HEK293 (cell line): ENCODE results near the gene S100PBP.

Experiments
- BCL6B ChIP-seq: fragments of 450-650 bp; formaldehyde crosslinking; IDR thresholded peaks from 2 replicates; pipeline ENCODE4 v1.5.1; 2017; ENCODE audit warnings: missing biosample characterization, missing genetic modification characterization
- EGR2 ChIP-seq: fragments of 450-650 bp; formaldehyde crosslinking; IDR thresholded peaks from 2 replicates; pipeline ENCODE4 v1.5.1; 2016; ENCODE audit warnings: low read depth, missing biosample characterization, missing genetic modification characterization
- GLI2 ChIP-seq: fragments of 450-650 bp; formaldehyde crosslinking; IDR thresholded peaks from 2 replicates; pipeline ENCODE4; 2017; ENCODE audit warnings: missing biosample characterization, missing genetic modification characterization, low read depth, borderline replicate concordance
- GLIS2 ChIP-seq: fragments of 450-650 bp; formaldehyde crosslinking; IDR thresholded peaks from 2 replicates; pipeline ENCODE4 v1.5.1; 2016; ENCODE audit warnings: missing biosample characterization, missing genetic modification characterization
- KLF16 ChIP-seq: fragments of 450-650 bp; formaldehyde crosslinking; IDR thresholded peaks from 2 replicates; pipeline ENCODE4 v1.5.1; 2017; ENCODE audit warnings: missing biosample characterization, missing genetic modification characterization
- MZF1 ChIP-seq: fragments of 450-650 bp; formaldehyde crosslinking; IDR thresholded peaks from 2 replicates; pipeline ENCODE4 v1.5.1; 2017; ENCODE audit warnings: missing biosample characterization, missing genetic modification characterization, borderline replicate concordance
- PATZ1 ChIP-seq: fragments of 450-650 bp; formaldehyde crosslinking; IDR thresholded peaks from 2 replicates; pipeline ENCODE4 v1.5.1; 2016; ENCODE audit warnings: missing biosample characterization, missing genetic modification characterization
- PBX3 ChIP-seq: sonication (generic); formaldehyde crosslinking; IDR thresholded peaks from 2 replicates; pipeline ENCODE4 v1.8.1; 2022; ENCODE audit warnings: mild to moderate bottlenecking, moderate library complexity, missing genetic modification reagents
- RBAK ChIP-seq: fragments of 450-650 bp; formaldehyde crosslinking; IDR thresholded peaks from 2 replicates; pipeline ENCODE4 v1.5.1; 2016; ENCODE audit warnings: missing biosample characterization, missing genetic modification characterization
- SETDB1 ChIP-seq: IDR thresholded peaks from one replicate; pipeline ENCODE4 v1.6.1; 2017; ENCODE audit warnings: mild to moderate bottlenecking, low read length, moderate library complexity, mixed read lengths; ENCODE audit not compliant: insufficient read length
- TCF7L2 ChIP-seq: IDR thresholded peaks from 2 replicates; pipeline ENCODE4 v1.6.1; 2011; ENCODE audit warnings: low read depth, mild to moderate bottlenecking, inconsistent platforms, low read length, moderate library complexity, borderline replicate concordance
- TRIM28 ChIP-seq: IDR thresholded peaks from 2 replicates; pipeline ENCODE4 v1.6.1; 2011; ENCODE audit warnings: low read length, control low read depth, borderline replicate concordance
- YY1 ChIP-seq: fragments of 450-650 bp; formaldehyde crosslinking; IDR thresholded peaks from 2 replicates; pipeline ENCODE4 v1.5.1; 2018; ENCODE audit warnings: missing biosample characterization, missing genetic modification characterization
- YY2 ChIP-seq: fragments of 450-650 bp; formaldehyde crosslinking; IDR thresholded peaks from 2 replicates; pipeline ENCODE4 v1.5.1; 2016; ENCODE audit warnings: missing biosample characterization, missing genetic modification characterization
- ZBTB1 ChIP-seq: fragments of 450-650 bp; formaldehyde crosslinking; IDR thresholded peaks from 2 replicates; pipeline ENCODE4 v1.5.1; 2016; ENCODE audit warnings: missing biosample characterization, missing genetic modification characterization
- ZFP3 ChIP-seq: fragments of 450-650 bp; formaldehyde crosslinking; IDR thresholded peaks from 2 replicates; pipeline ENCODE4 v1.5.1; 2016; ENCODE audit warnings: low read depth, missing biosample characterization, missing genetic modification characterization
- ZNF112 ChIP-seq: fragments of 450-650 bp; formaldehyde crosslinking; IDR thresholded peaks from 2 replicates; pipeline ENCODE4 v1.5.0; 2017; ENCODE audit warnings: missing biosample characterization, missing genetic modification characterization
- ZNF114 ChIP-seq: fragments of 450-650 bp; formaldehyde crosslinking; IDR thresholded peaks from 2 replicates; pipeline ENCODE4 v1.5.0; 2017; ENCODE audit warnings: missing biosample characterization, missing genetic modification characterization
- ZNF133 ChIP-seq: fragments of 450-650 bp; formaldehyde crosslinking; IDR thresholded peaks from 2 replicates; pipeline ENCODE4 v1.5.1; 2016; ENCODE audit warnings: missing biosample characterization, missing genetic modification characterization
- ZNF16 ChIP-seq: fragments of 450-650 bp; formaldehyde crosslinking; IDR thresholded peaks from 2 replicates; pipeline ENCODE4 v1.5.1; 2016; ENCODE audit warnings: low read depth, missing biosample characterization, missing genetic modification characterization
- ZNF169 ChIP-seq: fragments of 450-650 bp; formaldehyde crosslinking; IDR thresholded peaks from 2 replicates; pipeline ENCODE4 v1.5.1; 2016; ENCODE audit warnings: missing biosample characterization, missing genetic modification characterization
- ZNF223 ChIP-seq: fragments of 450-650 bp; formaldehyde crosslinking; IDR thresholded peaks from 2 replicates; pipeline ENCODE4 v1.5.1; 2016; ENCODE audit warnings: missing biosample characterization, missing genetic modification characterization
- ZNF23 ChIP-seq: fragments of 450-650 bp; formaldehyde crosslinking; IDR thresholded peaks from 2 replicates; pipeline ENCODE4 v1.5.1; 2016; ENCODE audit warnings: missing biosample characterization, missing genetic modification characterization, borderline replicate concordance
- ZNF292 ChIP-seq: fragments of 450-650 bp; formaldehyde crosslinking; IDR thresholded peaks from 2 replicates; pipeline ENCODE4 v1.5.1; 2016; ENCODE audit warnings: low read depth, missing biosample characterization, missing genetic modification characterization, borderline replicate concordance
- ZNF398 ChIP-seq: fragments of 450-650 bp; formaldehyde crosslinking; IDR thresholded peaks from 2 replicates; pipeline ENCODE4 v1.5.1; 2017; ENCODE audit warnings: missing biosample characterization, missing genetic modification characterization
- ZNF530 ChIP-seq: fragments of 450-650 bp; formaldehyde crosslinking; IDR thresholded peaks from 2 replicates; pipeline ENCODE4 v1.5.1; 2016; ENCODE audit warnings: low read depth, missing biosample characterization, missing genetic modification characterization
- ZNF555 ChIP-seq: fragments of 450-650 bp; formaldehyde crosslinking; conservative IDR thresholded peaks from 2 replicates; pipeline ENCODE4 v1.5.1; 2017; ENCODE audit warnings: missing biosample characterization, mild to moderate bottlenecking, missing genetic modification characterization, inconsistent platforms
- ZNF623 ChIP-seq: fragments of 450-650 bp; formaldehyde crosslinking; IDR thresholded peaks from 2 replicates; pipeline ENCODE4 v1.5.1; 2016; ENCODE audit warnings: missing biosample characterization, missing genetic modification characterization
- ZNF670 ChIP-seq: fragments of 450-650 bp; formaldehyde crosslinking; IDR thresholded peaks from 2 replicates; pipeline ENCODE4 v1.5.1; 2016; ENCODE audit warnings: missing biosample characterization, missing genetic modification characterization, low read depth
- ZNF677 ChIP-seq: fragments of 450-650 bp; IDR thresholded peaks from 2 replicates; pipeline ENCODE4 v1.5.0; 2018; ENCODE audit warnings: missing biosample characterization, mild to moderate bottlenecking, missing genetic modification characterization, moderate library complexity
- ZNF692 ChIP-seq: fragments of 450-650 bp; formaldehyde crosslinking; IDR thresholded peaks from 2 replicates; pipeline ENCODE4 v1.5.1; 2016; ENCODE audit warnings: missing biosample characterization, missing genetic modification characterization
- ZNF791 ChIP-seq: fragments of 450-650 bp; formaldehyde crosslinking; IDR thresholded peaks from 2 replicates; pipeline ENCODE4 v1.5.1; 2016; ENCODE audit warnings: missing biosample characterization, missing genetic modification characterization
- ZNF837 ChIP-seq: fragments of 450-650 bp; formaldehyde crosslinking; IDR thresholded peaks from 2 replicates; pipeline ENCODE4 v1.5.1; 2016; ENCODE audit warnings: missing biosample characterization, missing genetic modification characterization
- ZNF843 ChIP-seq: fragments of 450-650 bp; formaldehyde crosslinking; IDR thresholded peaks from 2 replicates; pipeline ENCODE4 v1.5.1; 2016; ENCODE audit warnings: missing biosample characterization, missing genetic modification characterization

S100PBP gene

GRCh38 chr1:32817159-32817814, at the start of gene S100PBP, which contains the start of gene YARS1 (continued):
- TF ChIP-seq PATZ1 (tag by site-specific recombination) (peak; percentile 97), ZNF133 (tag by site-specific recombination) (no peak), ZNF398 (tag by site-specific recombination) (peak; percentile 93), ZNF112 (tag by site-specific recombination) (no peak), ZNF223 (tag by site-specific recombination) (peak; percentile 99), YY2 (tag by site-specific recombination) (peak; percentile 81), ZNF16 (tag by site-specific recombination) (no peak), ZNF791 (tag by site-specific recombination) (no peak), ZNF623 (tag by site-specific recombination) (peak; percentile 27), ZNF843 (tag by site-specific recombination) (peak; percentile 87), ZNF114 (tag by site-specific recombination) (no peak), SETDB1 (no peak), RBAK (no peak), ZNF677 (tag by site-specific recombination) (no peak), YY1 (tag by site-specific recombination) (peak; percentile 61), ZNF670 (tag by site-specific recombination) (no peak), MZF1 (tag by site-specific recombination) (no peak), GLIS2 (tag by site-specific recombination) (peak; percentile 98; the same call in 1 of the 2 replicates), ZFP3 (0 out of 2 replicates have a peak, but pooled peaks have one; percentile 14), ZNF169 (no peak), ZNF692 (tag by site-specific recombination) (peak; percentile 87), ZNF837 (tag by site-specific recombination) (no peak), ZNF555 (no peak), BCL6B (0 out of 2 replicates have a peak, but pooled peaks have one; percentile 42), ZNF23 (tag by site-specific recombination) (no peak), ZNF530 (tag by site-specific recombination) (no peak), TRIM28 (no peak), TCF7L2 (no peak), PBX3 (CRISPR knock-in tag) (peak; percentile 89; the same call in 1 of the 2 replicates), ZBTB1 (peak; percentile 33; the same call in 1 of the 2 replicates), ZNF292 (tag by site-specific recombination) (no peak), KLF16 (peak; percentile 94), GLI2 (tag by site-specific recombination) (no peak), EGR2 (no peak; the same call in none of the 2 replicates)
